ENCODE measurements around the gene CHST3. TPM values are rescaled to one million over a fixed set of nuclear protein-coding genes. Genes with fewer than 3 reads are reported as not detected.

The CHST3 gene
- total and polyA plus RNA-seq, 4 donors: 2.2 to 13.7 (median 8.0) TPM

DNA sequence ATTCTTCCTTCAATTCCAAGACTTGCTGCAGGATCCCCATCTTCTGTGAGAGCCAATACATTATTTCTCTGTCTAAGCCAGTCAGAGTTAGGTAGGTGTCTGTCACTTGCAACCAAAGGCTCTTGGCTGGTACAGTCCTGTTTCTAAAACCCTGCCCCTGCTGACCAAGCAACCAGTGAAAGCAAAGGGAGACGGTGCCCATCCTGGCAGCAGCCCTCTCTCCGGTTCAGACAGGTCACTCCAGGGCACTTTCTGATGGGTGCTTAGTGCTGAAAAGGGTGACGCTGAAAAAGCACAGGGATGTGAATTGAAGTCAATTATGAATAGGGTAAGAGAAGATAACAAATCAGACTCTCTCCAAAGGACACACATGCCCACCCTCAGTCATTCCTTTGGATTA is 86.7 kb downstream of the CHST3 start:
- no peak overlapping the region for H3K4me3 ChIP-seq
- 61 to 80% methylated on average over 3 of the region's 3 CpGs for WGBS, 2 donors
- no peaks in the 10 kb centered on the region for H3K27me3 ChIP-seq (ENCODE audit: control insufficient read depth in 3 of 3, insufficient read depth in 3 of 3, low read length in 2 of 3)
- no peak overlapping the region for H3K27ac ChIP-seq (ENCODE audit: low read depth in 1 of 2, low read length in 1 of 2)
- peaks cover 0 to 5% (median 0%) of the 10 kb centered on the region in 5 donors for H3K4me1 ChIP-seq (ENCODE audit: control insufficient read depth in 5 of 5, insufficient read depth in 5 of 5, low read length in 5 of 5)
- no peaks in the 10 kb centered on the region for H3K36me3 ChIP-seq (ENCODE audit: control insufficient read depth in 4 of 4, insufficient read depth in 4 of 4, low read length in 4 of 4)
- DNase-seq (no peak), ATAC-seq (ENCODE audit: insufficient read depth, low FRiP score) (no peak)
- peaks cover 0 to 2% (median 0%) of the 10 kb centered on the region in 4 donors for H3K9me3 ChIP-seq (ENCODE audit: control insufficient read depth in 4 of 4, insufficient read depth in 3 of 4, low read length in 3 of 4)
- no peak overlapping the region for H3K9ac ChIP-seq (ENCODE audit: insufficient read depth in 1 of 2, low read length in 2 of 2)
- no peak for TF ChIP-seq CTCF (IDR thresholded peaks at IDR 0.05; ENCODE audit: control extremely low read depth, extremely low read depth)

- Histone ChIP-seq H3K4me3 (no peak overlapping the region), H3K27me3 (ENCODE audit: control insufficient read depth in 3 of 3, insufficient read depth in 3 of 3, low read length in 2 of 3) (no peaks in the 10 kb centered on the region), H3K9me3 (ENCODE audit: control insufficient read depth in 4 of 4, insufficient read depth in 3 of 4, low read length in 3 of 4) (peaks cover 0 to 2% (median 0%) of the 10 kb centered on the region in 4 donors), H3K9ac (ENCODE audit: insufficient read depth in 1 of 2, low read length in 2 of 2) (no peak overlapping the region), H3K36me3 (ENCODE audit: control insufficient read depth in 4 of 4, insufficient read depth in 4 of 4, low read length in 4 of 4) (no peaks in the 10 kb centered on the region), H3K4me1 (ENCODE audit: control insufficient read depth in 5 of 5, insufficient read depth in 5 of 5, low read length in 5 of 5) (peaks cover 0 to 5% (median 0%) of the 10 kb centered on the region in 5 donors), H3K27ac (ENCODE audit: low read depth in 1 of 2, low read length in 1 of 2) (no peak overlapping the region)
- no peak for ATAC-seq (ENCODE audit: insufficient read depth, low FRiP score)
- no peak for DNase-seq
- WGBS, 2 donors: 94 to 96% methylated on average over 7 of the region's 7 CpGs
- no peak for TF ChIP-seq CTCF (IDR thresholded peaks at IDR 0.05; ENCODE audit: control extremely low read depth, extremely low read depth)
These were observed 89.5 kb downstream of the CHST3 start for GRCh38 chr10:72053690-72054089.

DNA sequence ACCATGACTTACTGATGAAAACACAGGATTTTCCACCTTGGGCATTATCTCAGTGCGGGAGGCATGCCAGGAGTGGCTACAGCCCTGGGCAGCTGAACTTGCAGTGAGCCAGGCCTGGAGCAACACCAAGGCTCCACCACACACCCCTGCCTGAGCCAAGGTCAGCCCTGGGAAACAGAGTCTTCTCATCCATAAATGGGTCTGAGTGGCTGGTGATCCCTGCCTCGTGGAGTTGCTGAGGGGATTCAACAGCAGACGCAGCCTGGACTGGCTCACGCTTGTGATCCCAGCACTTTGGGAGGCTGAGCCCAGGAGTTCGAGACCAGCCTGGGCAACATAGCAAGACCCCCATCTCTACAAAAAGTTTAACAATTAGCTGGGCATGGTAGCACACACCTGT is 91.9 kb downstream of the CHST3 start:
- Histone ChIP-seq H3K36me3 (ENCODE audit: control insufficient read depth in 4 of 4, insufficient read depth in 4 of 4, low read length in 4 of 4) (no peaks in the 10 kb centered on the region), H3K27me3 (ENCODE audit: control insufficient read depth in 3 of 3, insufficient read depth in 3 of 3, low read length in 2 of 3) (no peaks in the 10 kb centered on the region), H3K27ac (ENCODE audit: low read depth in 1 of 2, low read length in 1 of 2) (no peak overlapping the region), H3K4me1 (ENCODE audit: control insufficient read depth in 5 of 5, insufficient read depth in 5 of 5, low read length in 5 of 5) (peaks cover 0 to 4% (median 0%) of the 10 kb centered on the region in 5 donors), H3K9ac (ENCODE audit: insufficient read depth in 1 of 2, low read length in 2 of 2) (no peak overlapping the region), H3K9me3 (ENCODE audit: control insufficient read depth in 4 of 4, insufficient read depth in 3 of 4, low read length in 3 of 4) (no peaks in the 10 kb centered on the region), H3K4me3 (no peak overlapping the region)
- no peak for ATAC-seq (ENCODE audit: insufficient read depth, low FRiP score)
- no peak for DNase-seq
- no peak for TF ChIP-seq CTCF (IDR thresholded peaks at IDR 0.05; ENCODE audit: control extremely low read depth, extremely low read depth)
- WGBS, 2 donors: 90 to 93% methylated on average over 5 of the region's 5 CpGs

Measured in lung (tissue), 12 donors.